HL-60 (cell line): ENCODE data around the gene MXD3.

ENCODE experiments used
- DNase-seq, 2 experiments: peaks; one replicate each; pipeline ENCODE4 v3.0.0-alpha.2; 2010 to 2020; ENCODE audit warnings: low read depth in 1 of 2, low spot score in 1 of 2
- H3K27ac ChIP-seq: fragments of 250-450 bp; sonication (Bioruptor Pico); replicated peaks from 2 replicates; pipeline ENCODE4 v1.5.1; 2020; ENCODE audit warnings: mild to moderate bottlenecking, moderate library complexity
- H3K27me3 ChIP-seq: fragments of 250-450 bp; sonication (Bioruptor Pico); 2 replicates; pipeline ENCODE4 v1.5.1; 2021; ENCODE audit warnings: mild to moderate bottlenecking, moderate library complexity; ENCODE audit not compliant: insufficient read depth, poor library complexity, severe bottlenecking
- H3K4me3 ChIP-seq: replicated peaks from 2 replicates; pipeline ENCODE4 v1.5.1; 2011; ENCODE audit warnings: mild to moderate bottlenecking, control low read depth, low read length; ENCODE audit not compliant: insufficient read depth
- GABPA ChIP-seq: IDR thresholded peaks from 2 replicates; pipeline ENCODE4 v1.6.1; 2012; ENCODE audit warnings: low read depth
- POLR2AphosphoS5 ChIP-seq: IDR thresholded peaks from 2 replicates; pipeline ENCODE4 v1.6.1; 2012; ENCODE audit warnings: low read depth
- REST ChIP-seq: IDR thresholded peaks from 2 replicates; pipeline ENCODE4 v1.6.1; 2012; ENCODE audit warnings: low read depth; ENCODE audit not compliant: insufficient replicate concordance
- SPI1 ChIP-seq: IDR thresholded peaks from 2 replicates; pipeline ENCODE4 v1.6.1; 2012; ENCODE audit warnings: low read depth, mild to moderate bottlenecking, borderline replicate concordance
- TF ChIP-seq, protein P1 (sequence below): IDR thresholded peaks from one replicate; pipeline ENCODE4 v1.5.1; 2011; ENCODE audit warnings: low read length, control low read depth, inconsistent platforms; ENCODE audit not compliant: insufficient read depth

MXD3 gene

DNA sequence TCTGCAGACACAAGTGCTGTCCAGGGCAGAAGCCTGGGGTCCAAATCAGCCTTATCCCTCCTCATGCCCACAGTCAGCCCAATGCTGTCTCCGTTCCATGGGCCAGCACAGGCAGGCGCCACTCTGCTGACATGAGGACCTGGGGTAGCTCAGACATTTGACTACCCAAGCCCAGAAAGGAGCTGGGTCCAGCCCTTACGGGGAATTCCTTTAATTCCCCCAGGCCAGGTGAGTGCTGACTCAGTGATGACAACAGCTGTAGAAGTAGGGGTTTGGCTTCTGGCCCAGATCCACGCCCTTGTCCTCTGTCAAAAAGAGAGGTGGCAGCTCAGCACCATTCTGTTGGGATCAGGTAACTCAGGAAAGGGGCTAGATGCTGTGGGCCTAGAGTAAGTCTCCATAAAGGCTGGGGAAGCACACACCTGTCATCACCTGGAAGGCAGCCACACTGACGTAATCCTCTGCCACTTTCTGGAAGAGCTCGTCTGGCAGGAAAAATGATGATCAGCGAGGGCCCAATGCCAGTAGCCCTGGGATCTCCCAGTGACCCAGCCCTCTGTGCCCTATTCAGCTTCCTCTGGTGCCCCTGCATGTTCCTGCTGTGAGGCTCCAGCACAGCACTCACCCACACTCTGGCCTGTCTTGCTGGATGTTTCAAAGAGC is 10.1 kb downstream of the MXD3 start:
- Histone ChIP-seq H3K27me3 (no peaks in the 10 kb centered on the region), H3K4me3 (no peak overlapping the region), H3K27ac (no peak overlapping the region; the same call in 1 of the 2 replicates)
- TF ChIP-seq, protein P1, sequence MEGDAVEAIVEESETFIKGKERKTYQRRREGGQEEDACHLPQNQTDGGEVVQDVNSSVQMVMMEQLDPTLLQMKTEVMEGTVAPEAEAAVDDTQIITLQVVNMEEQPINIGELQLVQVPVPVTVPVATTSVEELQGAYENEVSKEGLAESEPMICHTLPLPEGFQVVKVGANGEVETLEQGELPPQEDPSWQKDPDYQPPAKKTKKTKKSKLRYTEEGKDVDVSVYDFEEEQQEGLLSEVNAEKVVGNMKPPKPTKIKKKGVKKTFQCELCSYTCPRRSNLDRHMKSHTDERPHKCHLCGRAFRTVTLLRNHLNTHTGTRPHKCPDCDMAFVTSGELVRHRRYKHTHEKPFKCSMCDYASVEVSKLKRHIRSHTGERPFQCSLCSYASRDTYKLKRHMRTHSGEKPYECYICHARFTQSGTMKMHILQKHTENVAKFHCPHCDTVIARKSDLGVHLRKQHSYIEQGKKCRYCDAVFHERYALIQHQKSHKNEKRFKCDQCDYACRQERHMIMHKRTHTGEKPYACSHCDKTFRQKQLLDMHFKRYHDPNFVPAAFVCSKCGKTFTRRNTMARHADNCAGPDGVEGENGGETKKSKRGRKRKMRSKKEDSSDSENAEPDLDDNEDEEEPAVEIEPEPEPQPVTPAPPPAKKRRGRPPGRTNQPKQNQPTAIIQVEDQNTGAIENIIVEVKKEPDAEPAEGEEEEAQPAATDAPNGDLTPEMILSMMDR, result no peak
- TF ChIP-seq SPI1 (no peak), REST (no peak)
- DNase-seq, result no peak

GRCh38 chr5:177300951-177301350 is 10.7 kb downstream of the MXD3 start:
- Histone ChIP-seq H3K4me3 (no peak overlapping the region), H3K27me3 (no peaks in the 10 kb centered on the region), H3K27ac (peak overlapping the region; percentile 39)
- TF ChIP-seq, protein P1, result no peak
- TF ChIP-seq SPI1 (no peak), REST (no peak), GABPA (no peak), POLR2AphosphoS5 (no peak)
- no peak for DNase-seq

DNA sequence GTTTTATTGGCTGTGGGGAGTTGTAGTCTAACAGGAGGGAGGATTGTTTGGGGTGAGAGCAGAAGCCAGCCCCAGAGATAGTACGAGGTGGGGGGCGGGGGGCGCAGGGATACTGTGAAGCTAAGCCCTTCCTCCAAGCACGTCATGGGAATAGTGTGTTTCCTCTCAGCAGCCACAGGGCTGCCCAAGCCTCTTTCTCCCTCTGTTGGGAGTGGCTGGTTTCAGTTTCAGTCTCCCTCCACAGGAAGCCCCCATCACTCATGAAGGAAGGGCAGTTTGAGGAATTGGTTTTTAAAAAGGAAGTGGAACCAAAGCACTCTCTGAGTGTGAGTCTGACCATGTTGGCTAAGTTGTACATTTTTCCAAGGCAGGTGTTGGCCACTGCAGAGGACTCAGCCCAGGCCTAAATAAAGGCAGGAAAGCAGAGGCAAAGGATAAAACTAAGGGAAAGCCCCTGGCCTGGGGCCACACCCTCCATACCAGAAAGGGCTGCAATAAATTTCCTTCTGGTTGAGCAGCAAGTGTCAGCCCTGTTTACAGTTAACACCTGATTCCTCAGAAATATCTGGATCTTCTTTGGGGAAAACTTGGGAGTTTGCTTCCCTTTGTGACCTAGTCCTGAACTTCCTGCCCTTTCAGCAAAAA is 11.3 kb downstream of the MXD3 start:
- peak; percentile 88 to 89 for DNase-seq
- Histone ChIP-seq H3K4me3 (no peak overlapping the region), H3K27ac (peak overlapping the region; percentile 39), H3K27me3 (no peaks in the 10 kb centered on the region)
- no peak for TF ChIP-seq REST
- TF ChIP-seq SPI1, result peak; percentile 97
- peak; percentile 55; the same call in 1 of the 2 replicates for TF ChIP-seq POLR2AphosphoS5
- no peak for TF ChIP-seq GABPA
- TF ChIP-seq, protein P1, result no peak
